Measurements from ENCODE around the gene UCKL1.
"Not testable (repeated sequence)": the region's sequence is repeated elsewhere in the genome, so short reads cannot be mapped to it uniquely, and the experiment has no call there.

UCKL1 gene

DNA sequence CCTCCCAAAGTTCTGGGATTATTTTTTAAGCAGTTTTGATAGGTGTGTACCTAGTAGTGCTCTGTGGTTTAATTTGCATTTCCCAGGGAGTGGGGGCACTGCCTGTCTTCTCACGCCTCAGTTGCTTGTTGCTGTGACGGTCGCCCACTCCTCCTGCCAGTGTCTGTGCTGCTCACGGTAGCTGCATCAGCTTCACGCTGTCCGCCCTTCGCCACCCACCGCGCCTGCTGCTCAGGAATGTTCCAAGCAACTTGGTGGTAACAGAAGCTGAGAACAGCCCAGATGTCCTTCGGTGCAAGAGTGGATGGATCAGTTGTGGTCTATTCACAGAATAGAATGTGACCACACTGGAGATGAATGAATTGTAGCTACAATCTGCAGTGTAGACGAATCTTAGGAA is 38.4 kb downstream of the UCKL1 start:
- no peak for DNase-seq

GRCh38 chr20:63916371-63916939 is 39.8 kb downstream of the UCKL1 start:
- not testable (repeated sequence) for DNase-seq

DNA sequence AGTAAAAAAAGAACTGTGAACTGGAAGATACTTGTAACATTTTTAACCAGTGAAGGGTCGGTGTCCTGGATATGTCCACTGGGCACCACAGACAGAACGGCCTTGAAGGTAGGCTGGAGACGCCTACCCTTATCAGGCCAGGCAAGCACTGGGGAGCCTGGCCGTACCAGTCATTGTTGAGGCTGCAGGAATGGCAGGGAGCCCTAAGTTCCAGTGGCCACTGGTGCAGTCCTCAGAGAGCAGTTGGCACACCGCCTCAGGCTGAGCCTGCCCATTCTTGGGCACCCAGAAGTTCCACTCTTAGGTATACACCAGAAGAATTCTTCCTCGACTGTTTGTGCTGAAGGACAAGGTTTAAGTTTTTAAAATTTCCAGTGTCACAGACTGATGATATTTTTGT is 40.7 kb downstream of the UCKL1 start:
- DNase-seq, result no peak

DNA sequence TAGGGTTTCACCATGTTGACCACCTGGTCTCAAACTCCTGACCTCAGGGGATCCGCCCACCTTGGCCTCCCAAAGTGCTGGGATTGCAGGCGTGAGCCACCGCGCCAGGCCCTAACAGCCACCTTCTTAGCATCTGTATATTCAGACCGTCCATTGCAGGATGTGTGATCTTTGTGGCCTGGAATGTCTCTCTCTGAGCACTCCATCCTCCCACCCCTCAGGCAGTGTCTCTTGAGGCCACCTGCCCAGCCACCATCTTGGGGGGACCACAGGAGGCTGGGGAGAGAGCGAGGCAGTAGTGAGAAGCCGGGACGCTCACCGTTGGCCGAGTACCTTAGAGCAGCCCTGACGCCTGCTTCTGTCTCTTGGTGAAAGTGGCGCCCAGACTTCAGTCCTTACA is 42.4 kb downstream of the UCKL1 start:
- DNase-seq, result no peak

GRCh38 chr20:63911176-63911575 is 45.0 kb downstream of the UCKL1 start:
- DNase-seq, result no peak

- no peak for DNase-seq
These were observed 48.1 kb downstream of the UCKL1 start for GRCh38 chr20:63908008-63908682.

- DNase-seq, result no peak
These were observed 52.2 kb downstream of the UCKL1 start for GRCh38 chr20:63903796-63904561.

DNA sequence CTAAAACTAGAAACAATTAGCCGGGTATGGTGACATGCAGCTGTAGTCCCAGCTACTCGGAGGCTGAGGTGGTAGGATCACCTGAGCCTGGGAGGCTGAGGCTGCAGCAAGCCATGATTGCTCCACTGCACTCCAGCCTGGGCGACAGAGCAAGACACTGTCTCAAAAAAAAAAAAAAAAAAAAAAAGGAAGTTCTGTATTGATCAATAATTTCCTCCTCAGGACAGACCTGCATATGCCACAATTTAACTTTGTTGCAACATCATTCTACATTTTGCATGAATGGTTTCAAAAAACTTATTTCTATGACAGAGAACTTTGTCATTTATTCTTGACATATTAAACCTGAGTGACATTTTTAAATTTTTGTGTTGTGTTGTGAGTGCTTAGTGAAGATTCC is 55.8 kb downstream of the UCKL1 start:
- DNase-seq, result no peak

GRCh38 chr20:63898882-63899558 is 57.2 kb downstream of the UCKL1 start:
- no peak for DNase-seq

GRCh38 chr20:63897978-63898561 is 58.1 kb downstream of the UCKL1 start:
- DNase-seq, result no peak

- peak in 1 of 2 donors; percentile 13 for DNase-seq
These were observed 59.7 kb downstream of the UCKL1 start for GRCh38 chr20:63896264-63897105.

DNA sequence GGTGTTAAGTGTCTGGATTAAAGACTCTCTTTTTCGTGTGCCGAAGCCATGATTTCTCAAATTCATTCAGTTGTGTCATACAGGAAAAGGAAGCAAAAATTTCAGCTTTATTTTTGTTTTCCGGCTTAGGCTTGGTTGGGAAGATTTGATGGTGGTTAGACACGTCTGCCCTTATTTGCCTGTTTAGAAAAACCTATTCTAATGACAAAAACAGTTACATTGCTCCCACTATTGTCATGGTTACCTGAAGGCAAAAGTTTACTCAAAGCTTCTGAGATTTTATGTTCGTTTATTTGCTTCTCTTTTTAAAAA is 60.3 kb downstream of the UCKL1 start:
- DNase-seq, result no peak

- DNase-seq, result no peak
These were observed 60.8 kb downstream of the UCKL1 start for GRCh38 chr20:63895202-63895951.

DNA sequence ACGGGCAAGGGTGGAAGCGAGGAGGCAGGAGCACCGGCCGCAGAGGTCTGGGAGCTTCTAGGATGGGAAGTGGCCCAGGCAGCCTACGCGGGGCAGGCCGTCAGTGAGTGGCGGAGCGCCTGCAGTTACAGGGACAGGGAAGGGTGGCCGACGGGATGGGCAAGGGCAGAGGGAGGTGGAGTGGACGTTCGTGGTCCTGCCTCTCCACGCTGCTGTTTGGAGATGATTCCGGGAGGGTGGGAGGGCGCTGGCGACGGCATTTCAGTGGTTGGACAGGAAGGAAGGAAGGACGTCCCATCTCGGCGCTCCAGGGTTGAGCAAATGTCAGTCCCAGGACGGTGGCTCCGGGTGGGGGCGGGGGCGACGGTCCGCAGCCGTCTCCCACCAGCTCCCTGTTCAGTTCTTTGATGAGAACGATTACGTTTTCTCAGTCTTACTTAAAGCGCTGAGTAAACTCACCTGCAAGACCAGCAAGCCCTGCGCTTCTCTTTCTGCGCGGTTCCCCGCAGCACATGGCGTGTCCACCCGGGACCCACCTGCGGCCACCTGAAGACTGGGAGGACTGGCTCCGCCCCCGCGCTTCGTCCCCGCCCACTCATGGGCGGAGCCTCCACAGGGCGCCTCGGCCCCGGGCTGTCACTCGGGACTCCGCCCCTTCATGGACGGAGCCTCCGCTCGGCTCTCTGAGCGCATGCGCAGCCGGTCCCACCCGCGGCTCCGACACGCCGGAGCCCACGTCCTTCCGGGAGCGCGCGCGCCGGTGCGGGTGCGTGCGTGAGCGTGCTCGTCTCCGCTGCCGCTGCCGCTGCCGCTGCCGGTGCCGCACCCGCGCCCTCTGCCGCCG is 61.6 kb downstream of the UCKL1 start, which contains the start of gene DNAJC5:
DNAJC5 (plus strand) TSS at position 769 of the 844 bp plus-strand sequence. CDS start 33,220 bp downstream, outside the sequence.
- peak; percentile 95 to 96 for DNase-seq

DNA sequence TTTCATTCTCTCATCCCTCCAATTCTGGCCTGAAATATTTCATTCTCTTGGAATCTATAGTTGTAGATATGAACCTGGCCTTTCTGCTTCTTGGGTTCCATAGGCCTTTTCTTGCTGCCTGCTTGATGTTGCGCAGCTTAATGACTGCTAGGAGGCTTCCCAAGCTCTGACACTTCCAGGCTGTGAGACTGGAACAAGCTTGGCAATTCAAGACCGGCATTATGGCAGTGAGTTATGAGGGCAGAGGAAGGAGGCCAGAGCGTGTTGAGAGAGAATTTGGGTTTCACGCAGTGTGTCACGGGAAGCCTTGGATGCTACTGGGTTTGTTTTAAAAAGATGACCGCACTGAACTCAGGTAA is 62.2 kb downstream of the UCKL1 start:
- no peak for DNase-seq

GRCh38 chr20:63892402-63892801 is 63.8 kb downstream of the UCKL1 start:
- no peak for DNase-seq

DNA sequence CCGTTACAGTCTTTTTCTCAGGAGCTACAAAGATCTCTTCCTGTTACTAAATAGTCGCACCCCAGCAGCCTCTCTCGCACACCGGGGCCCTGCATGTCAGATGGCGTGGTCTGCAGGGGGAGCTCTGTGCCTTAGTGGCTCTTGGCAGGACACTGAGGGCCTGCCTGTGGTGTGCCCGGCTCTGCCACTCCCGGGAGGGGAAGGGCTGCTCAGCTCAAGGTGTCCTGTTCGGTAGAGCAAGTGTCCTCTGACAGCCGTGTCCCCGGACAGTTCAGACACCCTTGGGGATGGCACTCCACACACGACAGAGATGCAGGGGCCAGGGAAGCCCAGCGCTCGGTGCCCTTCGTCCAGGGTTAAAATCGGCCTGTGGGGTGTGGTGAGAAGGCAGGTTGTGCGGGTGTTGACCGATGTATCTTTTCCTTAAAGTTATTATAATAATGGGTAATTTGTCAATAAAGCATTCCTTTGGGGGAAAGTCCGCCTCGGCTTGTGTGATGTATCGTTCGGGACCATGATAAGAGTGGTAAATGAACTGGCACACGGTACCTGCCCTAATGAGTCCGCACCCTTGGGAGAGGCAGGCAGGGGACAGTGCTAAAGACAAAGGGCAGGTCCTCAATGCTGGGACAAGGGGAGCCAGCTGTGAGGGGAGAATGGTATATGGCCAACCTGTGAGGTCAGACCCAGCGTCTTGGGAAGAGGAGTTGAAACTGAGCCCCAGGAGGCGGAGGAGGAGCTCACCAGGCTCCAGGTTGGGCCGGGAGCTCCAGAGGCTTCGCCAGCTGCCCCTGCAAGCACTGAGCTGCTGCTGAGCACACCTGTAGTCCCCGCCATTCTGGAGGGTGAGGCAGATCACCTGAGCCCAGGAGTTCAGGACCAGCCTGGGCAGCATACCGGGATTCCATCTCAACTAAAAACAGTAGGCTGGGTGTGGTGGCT is 64.9 kb downstream of the UCKL1 start:
- no peak for DNase-seq

DNA sequence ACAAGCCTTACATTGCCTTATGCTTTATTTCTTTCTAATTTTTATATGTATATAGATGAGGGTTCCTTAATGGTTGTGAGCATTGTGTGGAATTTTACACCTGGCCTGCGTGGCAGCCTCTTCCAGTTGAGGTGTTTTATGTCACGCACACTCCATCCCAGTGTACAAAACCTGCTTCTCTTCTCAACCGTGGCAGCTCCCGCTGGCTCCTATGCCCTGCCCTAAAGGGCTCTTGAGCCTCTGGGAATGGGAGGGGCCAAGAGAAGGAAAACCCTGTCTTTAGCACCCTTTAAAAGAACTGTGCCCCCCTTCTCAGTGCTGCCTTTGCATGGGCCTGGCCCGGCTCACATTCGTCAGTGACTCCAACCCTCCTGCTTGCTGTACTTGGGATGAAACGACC is 65.6 kb downstream of the UCKL1 start:
- DNase-seq, result no peak

- DNase-seq, result no peak
These were observed 66.0 kb downstream of the UCKL1 start for GRCh38 chr20:63890201-63890576.
